HepG2 (cell line): Measurements from ENCODE around the gene CCNQ. TPM values are rescaled to one million over a fixed set of nuclear protein-coding genes. Genes with fewer than 3 reads are reported as not detected.

ENCODE experiments used
- E2F1 ChIP-seq: sonication (generic); formaldehyde crosslinking; IDR thresholded peaks from 2 replicates; pipeline ENCODE4 v1.5.0; 2020; ENCODE audit warnings: missing genetic modification reagents
- EED ChIP-seq: sonication (generic); formaldehyde crosslinking; IDR thresholded peaks from 2 replicates; pipeline ENCODE4 v1.5.0; 2020; ENCODE audit warnings: mild to moderate bottlenecking, missing genetic modification reagents
- FOXA3 ChIP-seq: IDR thresholded peaks from 2 replicates; pipeline ENCODE4 v1.6.1; 2016; ENCODE audit warnings: missing genetic modification reagents, missing compliant biosample characterization
- FOXK2 ChIP-seq: fragments of 450-650 bp; IDR thresholded peaks from 2 replicates; pipeline ENCODE4 v1.6.1; 2016
- GFI1 ChIP-seq: sonication (generic); formaldehyde crosslinking; IDR thresholded peaks from 2 replicates; pipeline ENCODE4 v1.5.0; 2020; ENCODE audit warnings: missing genetic modification reagents, mild to moderate bottlenecking, borderline replicate concordance
- KAT2B ChIP-seq: fragments of 150-350 bp; IDR thresholded peaks from 2 replicates; pipeline ENCODE4 v1.6.1; 2014; ENCODE audit warnings: low read depth, low read length, borderline replicate concordance
- MAF1 ChIP-seq: sonication (generic); formaldehyde crosslinking; IDR thresholded peaks from 2 replicates; pipeline ENCODE4 v1.5.0; 2020; ENCODE audit warnings: missing genetic modification reagents, borderline replicate concordance
- NBN ChIP-seq: fragments of 450-650 bp; conservative IDR thresholded peaks from 2 replicates; pipeline ENCODE4 v1.6.1; 2017
- PITX1 ChIP-seq: sonication (generic); formaldehyde crosslinking; IDR thresholded peaks from 2 replicates; pipeline ENCODE4 v1.5.1; 2020; ENCODE audit warnings: mild to moderate bottlenecking, missing genetic modification reagents
- RAD51 ChIP-seq: fragments of 450-650 bp; IDR thresholded peaks from 2 replicates; pipeline ENCODE4 v1.6.1; 2016; ENCODE audit warnings: borderline replicate concordance
- SNRNP70 ChIP-seq: fragments of 200-400 bp; formaldehyde crosslinking; IDR thresholded peaks from 2 replicates; pipeline ENCODE4 v1.6.1; 2017; ENCODE audit warnings: mild to moderate bottlenecking, low read depth, low read length, moderate library complexity
- ZFYVE20 ChIP-seq: sonication (generic); formaldehyde crosslinking; IDR thresholded peaks from 2 replicates; pipeline ENCODE4 v1.8.0; 2023; ENCODE audit warnings: low read depth, mild to moderate bottlenecking, moderate library complexity, missing genetic modification reagents, borderline replicate concordance
- ZNF121 ChIP-seq: sonication (generic); formaldehyde crosslinking; IDR thresholded peaks from 2 replicates; pipeline ENCODE4 v1.5.0; 2020; ENCODE audit warnings: mild to moderate bottlenecking, missing genetic modification reagents
- ZNF207 ChIP-seq: fragments of 450-650 bp; IDR thresholded peaks from 2 replicates; pipeline ENCODE4 v1.6.1; 2016; ENCODE audit warnings: antibody characterized with exemption, borderline replicate concordance
- ZNF264 ChIP-seq: sonication (generic); formaldehyde crosslinking; IDR thresholded peaks from 2 replicates; pipeline ENCODE4 v1.4.0; 2020; ENCODE audit warnings: missing genetic modification reagents
- ZNF329 ChIP-seq: sonication (generic); formaldehyde crosslinking; IDR thresholded peaks from 2 replicates; pipeline ENCODE4 v1.9.0; 2021; ENCODE audit warnings: low read depth, mild to moderate bottlenecking, missing genetic modification reagents
- ZNF678 ChIP-seq: sonication (generic); formaldehyde crosslinking; IDR thresholded peaks from 2 replicates; pipeline ENCODE4 v1.4.0; 2020; ENCODE audit warnings: mild to moderate bottlenecking, missing genetic modification reagents
- ZNF749 ChIP-seq: sonication (generic); formaldehyde crosslinking; IDR thresholded peaks from 2 replicates; pipeline ENCODE4 v1.8.0; 2022; ENCODE audit warnings: mild to moderate bottlenecking, missing genetic modification reagents, moderate library complexity, borderline replicate concordance
- ZNF773 ChIP-seq: sonication (generic); formaldehyde crosslinking; IDR thresholded peaks from 2 replicates; pipeline ENCODE4 v1.4.0; 2020; ENCODE audit warnings: missing genetic modification reagents, borderline replicate concordance
- ZNF891 ChIP-seq: sonication (generic); formaldehyde crosslinking; IDR thresholded peaks from 2 replicates; pipeline ENCODE4 v1.5.0; 2020; ENCODE audit warnings: mild to moderate bottlenecking, missing genetic modification reagents
- polyA plus RNA-seq, 8 experiments: library from polyadenylated mRNA; depleted of rRNA in 3 of 8; stranded (reverse) in 7 of 8; unstranded in 1 of 8; fragments of >200 nt; fragmentation: Illumina TruSeq in 4 of 8; extraction: Trizol in 4 of 8; gene quantifications; 2 replicates each; pipeline versions ENCODE4 v1.2.1 to v1.2.3, GENCODE V29; 2011 to 2016; ENCODE audit warnings: low read depth in 4 of 8, missing spikeins in 1 of 8, mixed read lengths in 1 of 8; ENCODE audit not compliant: insufficient read depth in 1 of 8
- total RNA-seq, 5 experiments: library from RNA; depleted of rRNA; stranded (reverse); fragments of >200 nt; fragmentation: Illumina TruSeq; extraction: Trizol; gene quantifications; 2 replicates each; pipeline ENCODE4 v1.2.3, GENCODE V29; 2016; ENCODE audit warnings: low read depth in 1 of 5
- TF ChIP-seq, protein P1 (sequence below): sonication (generic); formaldehyde crosslinking; IDR thresholded peaks from 2 replicates; pipeline ENCODE4 v1.8.0; 2022; ENCODE audit warnings: missing genetic modification reagents, low read depth, mild to moderate bottlenecking, borderline replicate concordance
- TF ChIP-seq, protein P2 (sequence below): sonication (generic); formaldehyde crosslinking; IDR thresholded peaks from 2 replicates; pipeline ENCODE4 v1.5.0; 2020; ENCODE audit warnings: missing genetic modification reagents, mild to moderate bottlenecking, borderline replicate concordance
- TF ChIP-seq, protein P3 (sequence below): sonication (generic); formaldehyde crosslinking; IDR thresholded peaks from 2 replicates; pipeline ENCODE4 v1.4.0; 2020; ENCODE audit warnings: mild to moderate bottlenecking, missing genetic modification reagents
- TF ChIP-seq, protein P4 (sequence below): sonication (generic); formaldehyde crosslinking; IDR thresholded peaks from 2 replicates; pipeline ENCODE4 v1.8.0; 2022; ENCODE audit warnings: mild to moderate bottlenecking, missing genetic modification reagents, moderate library complexity

The CCNQ gene
- total and polyA plus RNA-seq, 2 of the 13 experiments (the other 11 are each of a cell fraction or from before 2014, with no cell fraction given): 15.0 to 25.5 TPM

GRCh38 chrX:153646620-153647373 is 47.9 kb upstream of the CCNQ start, which contains the start of gene DUSP9 (continued):
- TF ChIP-seq, protein P1, sequence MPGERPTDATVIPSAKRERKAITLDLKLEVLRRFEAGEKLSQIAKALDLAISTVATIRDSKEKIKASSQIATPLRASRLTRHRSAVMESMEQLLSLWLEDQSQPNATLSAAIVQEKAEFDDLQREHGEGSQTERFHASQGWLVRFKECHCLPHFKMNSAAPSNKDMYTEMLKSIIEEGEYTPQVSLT: no peak
- no peak for TF ChIP-seq E2F1 (CRISPR knock-in tag)
- 0 out of 2 replicates have a peak, but pooled peaks have one; percentile 34 for TF ChIP-seq ZNF264 (CRISPR knock-in tag)
- TF ChIP-seq ZNF329: 0 out of 2 replicates have a peak, but pooled peaks have one; percentile 26
- TF ChIP-seq SNRNP70: no peak
- TF ChIP-seq FOXK2: no peak
- peak; percentile 68 for TF ChIP-seq FOXA3
- TF ChIP-seq ZNF773 (CRISPR knock-in tag): no peak
- TF ChIP-seq, protein P2, sequence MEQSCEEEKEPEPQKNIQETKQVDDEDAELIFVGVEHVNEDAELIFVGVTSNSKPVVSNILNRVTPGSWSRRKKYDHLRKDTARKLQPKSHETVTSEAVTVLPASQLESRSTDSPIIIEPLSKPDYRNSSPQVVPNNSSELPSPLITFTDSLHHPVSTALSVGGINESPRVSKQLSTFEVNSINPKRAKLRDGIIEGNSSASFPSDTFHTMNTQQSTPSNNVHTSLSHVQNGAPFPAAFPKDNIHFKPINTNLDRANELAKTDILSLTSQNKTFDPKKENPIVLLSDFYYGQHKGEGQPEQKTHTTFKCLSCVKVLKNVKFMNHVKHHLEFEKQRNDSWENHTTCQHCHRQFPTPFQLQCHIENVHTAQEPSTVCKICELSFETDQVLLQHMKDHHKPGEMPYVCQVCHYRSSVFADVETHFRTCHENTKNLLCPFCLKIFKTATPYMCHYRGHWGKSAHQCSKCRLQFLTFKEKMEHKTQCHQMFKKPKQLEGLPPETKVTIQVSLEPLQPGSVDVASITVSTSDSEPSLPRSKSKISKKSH (CRISPR knock-in tag): no peak
- TF ChIP-seq, protein P3, sequence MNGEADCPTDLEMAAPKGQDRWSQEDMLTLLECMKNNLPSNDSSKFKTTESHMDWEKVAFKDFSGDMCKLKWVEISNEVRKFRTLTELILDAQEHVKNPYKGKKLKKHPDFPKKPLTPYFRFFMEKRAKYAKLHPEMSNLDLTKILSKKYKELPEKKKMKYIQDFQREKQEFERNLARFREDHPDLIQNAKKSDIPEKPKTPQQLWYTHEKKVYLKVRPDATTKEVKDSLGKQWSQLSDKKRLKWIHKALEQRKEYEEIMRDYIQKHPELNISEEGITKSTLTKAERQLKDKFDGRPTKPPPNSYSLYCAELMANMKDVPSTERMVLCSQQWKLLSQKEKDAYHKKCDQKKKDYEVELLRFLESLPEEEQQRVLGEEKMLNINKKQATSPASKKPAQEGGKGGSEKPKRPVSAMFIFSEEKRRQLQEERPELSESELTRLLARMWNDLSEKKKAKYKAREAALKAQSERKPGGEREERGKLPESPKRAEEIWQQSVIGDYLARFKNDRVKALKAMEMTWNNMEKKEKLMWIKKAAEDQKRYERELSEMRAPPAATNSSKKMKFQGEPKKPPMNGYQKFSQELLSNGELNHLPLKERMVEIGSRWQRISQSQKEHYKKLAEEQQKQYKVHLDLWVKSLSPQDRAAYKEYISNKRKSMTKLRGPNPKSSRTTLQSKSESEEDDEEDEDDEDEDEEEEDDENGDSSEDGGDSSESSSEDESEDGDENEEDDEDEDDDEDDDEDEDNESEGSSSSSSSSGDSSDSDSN (CRISPR knock-in tag): peak; percentile 72
- TF ChIP-seq EED (CRISPR knock-in tag): no peak
- no peak for TF ChIP-seq ZNF121 (CRISPR knock-in tag)
- no peak for TF ChIP-seq MAF1 (CRISPR knock-in tag)
- TF ChIP-seq ZNF678: no peak
- no peak for TF ChIP-seq ZFYVE20 (CRISPR knock-in tag)
- no peak for TF ChIP-seq NBN
- no peak for TF ChIP-seq ZNF891 (CRISPR knock-in tag)
- TF ChIP-seq KAT2B: no peak
- peak; percentile 55; the same call in 1 of the 2 replicates for TF ChIP-seq PITX1 (CRISPR knock-in tag)
- TF ChIP-seq, protein P4, sequence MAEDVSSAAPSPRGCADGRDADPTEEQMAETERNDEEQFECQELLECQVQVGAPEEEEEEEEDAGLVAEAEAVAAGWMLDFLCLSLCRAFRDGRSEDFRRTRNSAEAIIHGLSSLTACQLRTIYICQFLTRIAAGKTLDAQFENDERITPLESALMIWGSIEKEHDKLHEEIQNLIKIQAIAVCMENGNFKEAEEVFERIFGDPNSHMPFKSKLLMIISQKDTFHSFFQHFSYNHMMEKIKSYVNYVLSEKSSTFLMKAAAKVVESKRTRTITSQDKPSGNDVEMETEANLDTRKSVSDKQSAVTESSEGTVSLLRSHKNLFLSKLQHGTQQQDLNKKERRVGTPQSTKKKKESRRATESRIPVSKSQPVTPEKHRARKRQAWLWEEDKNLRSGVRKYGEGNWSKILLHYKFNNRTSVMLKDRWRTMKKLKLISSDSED (CRISPR knock-in tag): no peak
- no peak for TF ChIP-seq RAD51
- TF ChIP-seq ZNF207: no peak
- peak; percentile 79 for TF ChIP-seq ZNF749
- no peak for TF ChIP-seq GFI1 (CRISPR knock-in tag)
